K562 treated with DMSO at 1 percent for 24 hours (cell line): Measurements from ENCODE around the gene GPR35. TPM values are rescaled to one million over a fixed set of nuclear protein-coding genes. Genes with fewer than 3 reads are reported as not detected.

Experiments used
- total RNA-seq: library from RNA; unstranded; fragments of 300-600 nt; gene quantifications from 2 replicates; pipeline ENCODE4 v1.2.3, GENCODE V29; 2022; ENCODE audit warnings: low read depth; ENCODE audit not compliant: insufficient read depth

Gene GPR35
- 2.3 and 4.0 TPM in 2 replicates for total RNA-seq

GRCh38 chr2:240624950-240625621, at the start of gene GPR35:
Gene GPR35 (plus strand): TSS chr2:240625480. CDS start chr2:240629953, 4,473 bp downstream.

GRCh38 chr2:240586198-240586918, 38.9 kb upstream of the GPR35 start, which contains the start of gene CAPN10:
Gene CAPN10 (plus strand): TSS chr2:240586734. CDS start chr2:240586912, 178 bp downstream.

Other genes with a start within 250 kb of the GPR35 start
- 1.2 and 1.3 TPM in 2 replicates for gene GPC1, start 189.8 kb upstream of the GPR35 start, total RNA-seq
- gene ANKMY1, start 67.5 kb upstream of the GPR35 start, total RNA-seq, result 8.7 and 9.5 TPM in 2 replicates
- gene DUSP28, start 65.1 kb upstream of the GPR35 start, total RNA-seq, result 5.1 and 6.0 TPM in 2 replicates
- 45.1 and 52.6 TPM in 2 replicates for gene RNPEPL1, start 57.0 kb upstream of the GPR35 start, total RNA-seq
- 18.2 and 18.6 TPM in 2 replicates for gene CAPN10, start 38.7 kb upstream of the GPR35 start, total RNA-seq
- gene AQP12B, start 57.4 kb downstream of the GPR35 start, total RNA-seq, result not detected in 2 replicates
- not detected in 2 replicates for gene AQP12A, start 66.4 kb downstream of the GPR35 start, total RNA-seq
- 0.17 TPM in 1 of 2 replicates, not detected in the other for gene KIF1A, start 194.7 kb downstream of the GPR35 start, total RNA-seq
- gene AGXT, start 243.3 kb downstream of the GPR35 start, total RNA-seq, result not detected in 2 replicates